Measurements from ENCODE around the gene TRUB2. TPM values are rescaled to one million over a fixed set of nuclear protein-coding genes. Genes with fewer than 3 reads are reported as not detected.
A peak's percentile ranks its signal among the peaks of the same experiment; 100 is the strongest.
"Not testable (repeated sequence)": the region's sequence is repeated elsewhere in the genome, so short reads cannot be mapped to it uniquely, and the experiment has no call there.

TRUB2 gene
- total RNA-seq, 1 donor from 2014 or later: 41.4 TPM

GRCh38 chr9:128309551-128309950, 12.7 kb downstream of the TRUB2 start:
- DNase-seq (no peak), ATAC-seq (no peak)
- intact Hi-C loops (cut with micrococcal nuclease): no loop called here

DNA sequence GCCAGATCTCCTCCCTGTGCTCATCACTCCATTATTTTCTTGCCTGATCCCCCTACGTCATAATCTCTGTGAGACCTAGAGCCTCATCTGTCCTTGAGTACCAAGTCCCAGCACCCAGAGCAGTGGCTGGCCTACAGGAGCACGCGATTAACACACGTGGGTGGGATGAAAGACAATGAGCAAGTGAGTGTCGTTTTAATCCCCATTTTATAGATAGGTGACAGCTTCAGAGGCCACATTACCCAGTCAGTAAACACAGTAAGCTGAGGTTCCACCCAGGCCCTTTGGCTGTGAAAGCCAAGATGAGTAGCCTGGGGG, 17.3 kb downstream of the TRUB2 start:
- no peak for ATAC-seq
- no peak for DNase-seq
- intact Hi-C loops (cut with micrococcal nuclease): no loop called here

GRCh38 chr9:128304136-128304970, 17.9 kb downstream of the TRUB2 start:
- ATAC-seq (peak; percentile 57), DNase-seq (no peak)
- intact Hi-C loops (cut with micrococcal nuclease): no loop called here

GRCh38 chr9:128298535-128299482, 23.4 kb downstream of the TRUB2 start:
- no peak for ATAC-seq
- intact Hi-C loops (cut with micrococcal nuclease): no loop called here
- no peak for DNase-seq

GRCh38 chr9:128297221-128297773, 24.9 kb downstream of the TRUB2 start:
- no peak for ATAC-seq
- intact Hi-C loops (cut with micrococcal nuclease): no loop called here
- no peak for DNase-seq

- intact Hi-C loops (cut with micrococcal nuclease): no loop called here
- no peak for ATAC-seq
- DNase-seq: no peak
These were observed 25.7 kb downstream of the TRUB2 start for GRCh38 chr9:128296340-128297220.

GRCh38 chr9:128294142-128294541, 28.1 kb downstream of the TRUB2 start:
- no peak for ATAC-seq
- intact Hi-C loops (cut with micrococcal nuclease): no loop called here

GRCh38 chr9:128293091-128293490, 29.2 kb downstream of the TRUB2 start:
- intact Hi-C loops (cut with micrococcal nuclease): no loop called here
- ATAC-seq (no peak), DNase-seq (no peak)

More at GRCh38 chr9:128294142-128294541, 28.1 kb downstream of the TRUB2 start:
- DNase-seq: no peak

DNA sequence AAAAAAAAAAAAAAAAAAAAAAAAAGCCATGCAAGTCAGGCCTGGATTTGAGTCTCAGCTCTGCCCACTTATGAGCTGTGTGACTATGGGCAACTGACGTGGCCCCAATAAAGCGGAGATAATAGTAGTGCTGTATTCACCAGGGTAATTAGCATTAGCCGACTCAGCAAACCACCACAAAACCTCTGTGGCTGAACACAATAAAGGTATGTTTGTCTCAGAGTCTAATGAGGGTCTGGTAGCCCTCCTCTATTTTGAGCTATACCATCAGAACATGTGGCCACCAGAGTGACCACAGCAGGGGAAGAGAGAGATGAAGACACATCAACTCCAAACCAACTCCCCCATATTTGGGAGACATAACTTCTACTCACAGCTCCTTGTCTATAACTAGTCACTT, 30.2 kb downstream of the TRUB2 start:
- intact Hi-C loops (cut with micrococcal nuclease): no loop called here
- ATAC-seq (no peak), DNase-seq (no peak)

GRCh38 chr9:128288273-128289004, 33.8 kb downstream of the TRUB2 start:
- ATAC-seq (no peak), DNase-seq (no peak)
- intact Hi-C loops (cut with micrococcal nuclease): no loop called here

DNA sequence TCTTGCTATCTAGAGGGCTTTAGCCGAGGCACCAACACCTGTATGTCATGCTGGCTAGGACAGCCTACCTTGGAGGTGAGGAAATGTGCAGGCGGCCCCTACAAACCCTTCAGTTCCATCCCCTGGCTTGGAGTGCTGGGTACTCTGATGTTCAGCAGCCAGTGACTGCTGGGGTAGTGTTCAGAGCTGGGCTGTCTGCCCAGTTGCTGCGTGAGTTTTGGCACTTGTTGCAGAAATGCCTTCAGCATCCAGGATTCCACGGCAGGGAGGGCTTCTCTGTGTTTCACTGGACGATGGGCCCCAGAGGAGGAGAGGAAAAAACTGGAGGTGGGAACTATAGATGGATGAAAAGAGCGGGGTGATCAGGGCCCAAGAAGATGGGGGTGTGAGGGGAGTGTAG, 35.8 kb downstream of the TRUB2 start:
- DNase-seq: peak; percentile 79
- intact Hi-C loops (cut with micrococcal nuclease): no loop called here
- peak; percentile 89 for ATAC-seq

- ATAC-seq (no peak), DNase-seq (no peak)
- intact Hi-C loops (cut with micrococcal nuclease): no loop called here
These were observed 37.0 kb downstream of the TRUB2 start for GRCh38 chr9:128285033-128285784.

GRCh38 chr9:128282500-128282899, 39.7 kb downstream of the TRUB2 start:
- DNase-seq: no peak
- no peak for ATAC-seq
- intact Hi-C loops (cut with micrococcal nuclease): no loop called here

DNA sequence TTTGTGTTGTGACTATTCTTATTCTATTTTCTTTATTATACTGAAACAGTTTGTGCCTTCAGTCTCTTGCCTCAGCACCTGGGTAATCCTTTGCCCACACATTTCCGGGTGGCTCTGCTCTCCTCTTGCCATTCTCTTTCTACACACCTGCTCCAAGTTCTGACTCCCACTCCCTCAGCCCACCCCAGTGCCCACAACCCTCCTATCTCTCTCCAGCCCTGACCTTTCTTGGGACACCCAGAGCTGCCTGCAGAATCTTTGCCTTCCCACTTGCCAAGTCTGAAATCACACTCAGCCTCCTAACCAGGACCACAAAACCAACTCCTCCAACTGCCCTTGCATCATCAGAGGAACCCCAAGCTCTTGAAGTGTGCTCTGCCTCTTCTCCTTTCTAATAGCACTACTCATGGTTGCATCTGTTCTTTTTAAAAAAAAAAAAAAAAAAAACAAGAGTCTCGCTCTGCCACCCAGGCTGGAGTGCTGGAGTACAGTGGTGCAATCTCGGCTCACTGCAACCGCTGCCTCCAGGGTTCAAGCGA, 42.1 kb downstream of the TRUB2 start:
- intact Hi-C loops (cut with micrococcal nuclease): no loop called here
- DNase-seq (no peak), ATAC-seq (no peak)

GRCh38 chr9:128279088-128280073, 42.9 kb downstream of the TRUB2 start:
- intact Hi-C loops (cut with micrococcal nuclease); ATAC-seq; DNase-seq: not testable (repeated sequence)

- ATAC-seq (peak; percentile 25), DNase-seq (peak; percentile 48)
- intact Hi-C loops (cut with micrococcal nuclease): no loop called here
These were observed 45.5 kb downstream of the TRUB2 start for GRCh38 chr9:128276574-128277270.

Measured in left ventricle myocardium superior (tissue), 1 donor.